Astrocyte (in vitro differentiated cells and primary cell): ENCODE data around the gene PPP1R9A. TPM values are rescaled to one million over a fixed set of nuclear protein-coding genes. Genes with fewer than 3 reads are reported as not detected.

Source experiments
- DNase-seq: peaks from one replicate; pipeline ENCODE4 v3.0.0-alpha.2; 2010; ENCODE audit warnings: low read depth
- FAIRE-seq: peaks from 2 replicates; lab custom pipeline; 2011; peaks lifted over from hg19 to GRCh38; lab: Jason Lieb, UNC
- H2AFZ ChIP-seq: 2 replicates; pipeline ENCODE4 v1.6.0; 2012; ENCODE audit warnings: low read depth, low read length, inconsistent platforms
- H3K27ac ChIP-seq: 2 replicates; pipeline ENCODE4 v1.5.1; 2011; ENCODE audit warnings: low read depth, low read length, inconsistent platforms
- H3K27me3 ChIP-seq: 2 replicates; pipeline ENCODE4 v1.6.0; 2011; ENCODE audit warnings: low read length, inconsistent platforms; ENCODE audit not compliant: insufficient read depth
- H3K36me3 ChIP-seq: 2 replicates; pipeline ENCODE4 v1.5.1; 2011; ENCODE audit warnings: low read length, inconsistent platforms; ENCODE audit not compliant: insufficient read depth
- H3K4me1 ChIP-seq: 2 replicates; pipeline ENCODE4 v1.5.1; 2011; ENCODE audit warnings: low read length, inconsistent platforms; ENCODE audit not compliant: insufficient read depth
- H3K4me2 ChIP-seq: 2 replicates; pipeline ENCODE4 v1.6.0; 2012; ENCODE audit warnings: low read length, inconsistent platforms
- H3K4me3 ChIP-seq: 2 replicates; pipeline ENCODE4 v1.5.1; 2011; ENCODE audit warnings: low read depth, mild to moderate bottlenecking, low read length, inconsistent platforms; ENCODE audit not compliant: insufficient read depth
- H3K79me2 ChIP-seq: 2 replicates; pipeline ENCODE4 v1.6.0; 2012; ENCODE audit warnings: mild to moderate bottlenecking, low read length, inconsistent platforms; ENCODE audit not compliant: insufficient read depth
- H3K9ac ChIP-seq: 2 replicates; pipeline ENCODE4 v1.6.0; 2012; ENCODE audit warnings: mild to moderate bottlenecking, low read length, inconsistent platforms
- H3K9me3 ChIP-seq: 2 replicates; pipeline ENCODE4 v1.5.1; 2012; ENCODE audit warnings: low read depth, mild to moderate bottlenecking, low read length, inconsistent platforms; ENCODE audit not compliant: insufficient read depth
- H4K20me1 ChIP-seq: 2 replicates; pipeline ENCODE4 v1.6.0; 2012; ENCODE audit warnings: low read length, inconsistent platforms; ENCODE audit not compliant: insufficient read depth
- H3K27ac Mint-ChIP-seq: one replicate; pipeline ENCODE4 v1.8.0; 2021; ENCODE audit warnings: mild to moderate bottlenecking, mixed read lengths; ENCODE audit not compliant: unreplicated experiment
- H3K27me3 Mint-ChIP-seq: one replicate; pipeline ENCODE4 v1.8.0; 2021; ENCODE audit warnings: low read depth, mixed read lengths; ENCODE audit not compliant: unreplicated experiment
- H3K36me3 Mint-ChIP-seq: one replicate; pipeline ENCODE4 v1.8.0; 2021; ENCODE audit warnings: low read depth, mixed read lengths; ENCODE audit not compliant: unreplicated experiment
- H3K4me1 Mint-ChIP-seq: one replicate; pipeline ENCODE4 v1.8.0; 2021; ENCODE audit warnings: low read depth, mixed read lengths; ENCODE audit not compliant: unreplicated experiment
- H3K4me3 Mint-ChIP-seq: one replicate; pipeline ENCODE4 v1.8.0; 2021; ENCODE audit warnings: mild to moderate bottlenecking, moderate library complexity, mixed read lengths; ENCODE audit not compliant: unreplicated experiment
- H3K9me3 Mint-ChIP-seq: one replicate; pipeline ENCODE4 v1.8.0; 2021; ENCODE audit warnings: mild to moderate bottlenecking, mixed read lengths; ENCODE audit not compliant: unreplicated experiment
- CTCF ChIP-seq: IDR thresholded peaks from 2 replicates; pipeline ENCODE4 v1.5.1; 2011; ENCODE audit warnings: low read depth, mild to moderate bottlenecking, inconsistent platforms, low read length, moderate library complexity; ENCODE audit not compliant: insufficient read depth
- EZH2 ChIP-seq: IDR thresholded peaks from 2 replicates; pipeline ENCODE4 v1.6.1; 2012; ENCODE audit warnings: mild to moderate bottlenecking, low read length, inconsistent platforms; ENCODE audit not compliant: insufficient read depth
- total RNA-seq: library from RNA; stranded (reverse); gene quantifications from 2 replicates; pipeline ENCODE4 v1.2.1, GENCODE V29; 2021

PPP1R9A gene
- total RNA-seq, 1 donor from 2014 or later: 7.5 TPM

DNA sequence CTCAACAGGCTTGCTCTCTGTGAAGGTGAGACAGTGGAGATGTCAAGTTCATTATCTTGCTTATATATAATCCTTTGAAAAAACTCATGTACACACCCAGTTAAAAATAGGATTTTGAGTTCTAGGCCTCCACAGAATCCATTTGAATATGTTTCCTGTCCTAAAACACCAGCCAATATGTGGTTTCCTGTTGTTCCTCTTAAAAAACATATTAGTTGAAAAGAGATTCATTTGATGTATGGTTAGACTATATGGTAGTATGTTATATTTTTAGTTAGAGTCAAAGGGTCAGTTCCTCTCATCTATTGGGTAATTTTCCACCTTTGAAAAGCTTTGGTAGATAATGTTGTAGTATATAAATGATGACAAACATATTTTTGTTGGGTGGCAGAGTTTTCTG is 16.0 kb downstream of the PPP1R9A start:
- H3K4me3 Mint-ChIP-seq: no peak overlapping the region
- no peak overlapping the region for H3K9ac ChIP-seq
- H3K27me3 Mint-ChIP-seq: no peaks in the 10 kb centered on the region

DNA sequence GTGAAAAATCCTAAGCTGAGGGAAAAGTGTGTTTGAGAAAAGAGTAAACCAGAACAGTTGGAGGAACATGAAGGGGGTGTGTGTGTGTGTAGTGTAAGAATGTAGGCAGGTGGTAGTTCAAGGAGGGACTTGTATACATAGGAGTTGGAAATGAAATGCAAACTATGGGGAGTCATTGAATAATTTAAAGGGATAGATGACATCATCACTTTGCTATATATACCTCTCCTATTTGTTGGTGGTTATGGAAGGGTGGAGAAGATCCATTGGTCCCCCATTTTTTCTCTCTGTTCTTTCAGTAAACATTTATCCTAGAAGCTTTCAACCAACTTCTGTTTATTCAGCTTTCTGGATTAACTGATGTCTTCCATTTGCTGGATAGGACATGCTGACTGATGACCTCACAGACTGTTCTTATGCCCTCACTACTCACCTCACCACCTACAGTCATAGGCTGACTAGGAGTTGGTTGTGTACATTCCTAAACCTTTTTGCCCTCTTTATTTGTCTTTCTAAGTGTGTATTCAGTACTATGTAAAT is 20.8 kb downstream of the PPP1R9A start:
- H3K27me3 ChIP-seq: no peaks in the 10 kb centered on the region
- DNase-seq: no peak
- no peak for FAIRE-seq
- no peaks in the 10 kb centered on the region for H3K79me2 ChIP-seq
- Mint-ChIP-seq H3K4me3 (no peak overlapping the region), H3K4me1 (no peaks in the 10 kb centered on the region), H3K27ac (no peak overlapping the region), H3K27me3 (no peaks in the 10 kb centered on the region), H3K36me3 (no peaks in the 10 kb centered on the region), H3K9me3 (no peaks in the 10 kb centered on the region)
- H3K4me3 ChIP-seq: no peak overlapping the region
- H3K9ac ChIP-seq: no peak overlapping the region
- H2AFZ ChIP-seq: no peak overlapping the region
- no peaks in the 10 kb centered on the region for H3K9me3 ChIP-seq
- no peak for TF ChIP-seq CTCF
- TF ChIP-seq EZH2: no peak
- no peak overlapping the region for H3K4me2 ChIP-seq
- no peaks in the 10 kb centered on the region for H4K20me1 ChIP-seq
- H3K4me1 ChIP-seq: no peaks in the 10 kb centered on the region
- no peak overlapping the region for H3K27ac ChIP-seq
- H3K36me3 ChIP-seq: no peaks in the 10 kb centered on the region

More for the DNA sequence above, 16.0 kb downstream of the PPP1R9A start:
- Mint-ChIP-seq H3K4me1 (no peaks in the 10 kb centered on the region), H3K9me3 (no peaks in the 10 kb centered on the region), H3K36me3 (no peaks in the 10 kb centered on the region), H3K27ac (no peak overlapping the region)
- Histone ChIP-seq H3K27ac (no peak overlapping the region), H3K4me1 (no peaks in the 10 kb centered on the region), H3K27me3 (no peaks in the 10 kb centered on the region), H3K4me3 (no peak overlapping the region), H3K79me2 (no peaks in the 10 kb centered on the region), H3K9me3 (no peaks in the 10 kb centered on the region), H4K20me1 (no peaks in the 10 kb centered on the region), H2AFZ (no peak overlapping the region), H3K36me3 (no peaks in the 10 kb centered on the region), H3K4me2 (no peak overlapping the region)
- TF ChIP-seq CTCF (no peak), EZH2 (no peak)
- DNase-seq (no peak), FAIRE-seq (no peak)

- H3K4me1 Mint-ChIP-seq: no peaks in the 10 kb centered on the region
- no peaks in the 10 kb centered on the region for H3K27me3 Mint-ChIP-seq
- Histone ChIP-seq H3K9me3 (no peaks in the 10 kb centered on the region), H2AFZ (no peak overlapping the region), H3K4me2 (no peak overlapping the region), H3K9ac (no peak overlapping the region), H3K79me2 (no peaks in the 10 kb centered on the region), H3K27me3 (no peaks in the 10 kb centered on the region), H3K4me1 (no peaks in the 10 kb centered on the region), H3K4me3 (no peak overlapping the region), H3K36me3 (no peaks in the 10 kb centered on the region), H4K20me1 (no peaks in the 10 kb centered on the region), H3K27ac (no peak overlapping the region)
- no peak overlapping the region for H3K27ac Mint-ChIP-seq
- TF ChIP-seq CTCF (no peak), EZH2 (no peak)
- no peak overlapping the region for H3K4me3 Mint-ChIP-seq
- no peaks in the 10 kb centered on the region for H3K9me3 Mint-ChIP-seq
- H3K36me3 Mint-ChIP-seq: no peaks in the 10 kb centered on the region
- DNase-seq (no peak), FAIRE-seq (no peak)
Observed at GRCh38 chr7:94933256-94933990, 26.0 kb downstream of the PPP1R9A start.
